ENCODE measurements around the gene TNFRSF19.

TNFRSF19 gene

GRCh38 chr13:23703246-23703860 is 133.1 kb downstream of the TNFRSF19 start:
- Histone ChIP-seq H3K27me3 (ENCODE audit: insufficient read depth, low read depth) (no peaks in the 10 kb centered on the region), H3K79me2 (ENCODE audit: insufficient read depth, low read depth) (no peaks in the 10 kb centered on the region), H3K4me1 (ENCODE audit: low read depth, poor library complexity, severe bottlenecking) (no peaks in the 10 kb centered on the region), H3K4me3 (IDR thresholded peaks at IDR 0.05; ENCODE audit: insufficient read depth, low read depth, low read length) (no peak overlapping the region), H3K36me3 (ENCODE audit: insufficient read depth) (no peaks in the 10 kb centered on the region), H3K4me2 (no peak overlapping the region), H4K20me1 (ENCODE audit: insufficient read depth) (no peaks in the 10 kb centered on the region), H3K27ac (no peak overlapping the region), H2AFZ (ENCODE audit: low read depth) (no peak overlapping the region), H3K9ac (no peak overlapping the region)
- TF ChIP-seq CTCF (conservative IDR thresholded peaks at IDR 0.05; ENCODE audit: low read depth, low read length): no peak

GRCh38 chr13:23705583-23705982 is 135.4 kb downstream of the TNFRSF19 start:
- no peaks in the 10 kb centered on the region for H3K36me3 ChIP-seq (ENCODE audit: insufficient read depth)
- H3K27ac ChIP-seq: no peak overlapping the region
- no peaks in the 10 kb centered on the region for H4K20me1 ChIP-seq (ENCODE audit: insufficient read depth)
- no peak overlapping the region for H3K9ac ChIP-seq
- H3K79me2 ChIP-seq (ENCODE audit: insufficient read depth, low read depth): no peaks in the 10 kb centered on the region
- H3K4me1 ChIP-seq (ENCODE audit: low read depth, poor library complexity, severe bottlenecking): no peaks in the 10 kb centered on the region
- H2AFZ ChIP-seq (ENCODE audit: low read depth): no peak overlapping the region
- H3K4me3 ChIP-seq (IDR thresholded peaks at IDR 0.05; ENCODE audit: insufficient read depth, low read depth, low read length): no peak overlapping the region
- no peaks in the 10 kb centered on the region for H3K27me3 ChIP-seq (ENCODE audit: insufficient read depth, low read depth)
- TF ChIP-seq CTCF (conservative IDR thresholded peaks at IDR 0.05; ENCODE audit: low read depth, low read length): no peak
- H3K4me2 ChIP-seq: no peak overlapping the region

GRCh38 chr13:23707674-23708073 is 137.5 kb downstream of the TNFRSF19 start:
- no peak for TF ChIP-seq CTCF (conservative IDR thresholded peaks at IDR 0.05; ENCODE audit: low read depth, low read length)
- Histone ChIP-seq H4K20me1 (ENCODE audit: insufficient read depth) (no peaks in the 10 kb centered on the region), H3K4me1 (ENCODE audit: low read depth, poor library complexity, severe bottlenecking) (no peaks in the 10 kb centered on the region), H3K4me3 (IDR thresholded peaks at IDR 0.05; ENCODE audit: insufficient read depth, low read depth, low read length) (no peak overlapping the region), H3K36me3 (ENCODE audit: insufficient read depth) (no peaks in the 10 kb centered on the region), H3K9ac (no peak overlapping the region), H3K79me2 (ENCODE audit: insufficient read depth, low read depth) (no peaks in the 10 kb centered on the region), H3K4me2 (no peak overlapping the region), H3K27ac (no peak overlapping the region), H3K27me3 (ENCODE audit: insufficient read depth, low read depth) (no peaks in the 10 kb centered on the region), H2AFZ (ENCODE audit: low read depth) (no peak overlapping the region)

GRCh38 chr13:23709536-23709935 is 139.3 kb downstream of the TNFRSF19 start:
- TF ChIP-seq CTCF (conservative IDR thresholded peaks at IDR 0.05; ENCODE audit: low read depth, low read length): no peak
- Histone ChIP-seq H3K4me2 (no peak overlapping the region), H3K4me1 (ENCODE audit: low read depth, poor library complexity, severe bottlenecking) (no peaks in the 10 kb centered on the region), H3K36me3 (ENCODE audit: insufficient read depth) (no peaks in the 10 kb centered on the region), H3K9ac (no peak overlapping the region), H3K79me2 (ENCODE audit: insufficient read depth, low read depth) (no peaks in the 10 kb centered on the region), H3K27ac (no peak overlapping the region), H3K27me3 (ENCODE audit: insufficient read depth, low read depth) (no peaks in the 10 kb centered on the region), H2AFZ (ENCODE audit: low read depth) (no peak overlapping the region), H3K4me3 (IDR thresholded peaks at IDR 0.05; ENCODE audit: insufficient read depth, low read depth, low read length) (no peak overlapping the region), H4K20me1 (ENCODE audit: insufficient read depth) (no peaks in the 10 kb centered on the region)
